Karpas-422 (cell line): ENCODE results near the gene E2F4. TPM values are rescaled to one million over a fixed set of nuclear protein-coding genes. Genes with fewer than 3 reads are reported as not detected.

Source experiments
- DNase-seq: peaks from one replicate; pipeline ENCODE4 v3.0.0-alpha.2; 2015
- H2AFZ ChIP-seq: fragments of 200-600 bp; sonication (generic); 2 replicates; pipeline ENCODE4 v1.6.1; 2014; ENCODE audit warnings: antibody characterized with exemption, low read length, mixed read lengths
- H3K27ac ChIP-seq: fragments of 200-600 bp; sonication (generic); 2 replicates; pipeline ENCODE4 v1.5.1; 2014; ENCODE audit warnings: mild to moderate bottlenecking, low read length, moderate library complexity
- H3K27me3 ChIP-seq: fragments of 200-600 bp; sonication (generic); 2 replicates; pipeline ENCODE4 v1.6.1; 2014; ENCODE audit warnings: low read length, mixed read lengths
- H3K36me3 ChIP-seq: fragments of 200-600 bp; sonication (generic); 2 replicates; pipeline ENCODE4 v1.6.1; 2014; ENCODE audit warnings: low read length, mixed read lengths; ENCODE audit not compliant: insufficient read depth
- H3K4me1 ChIP-seq: fragments of 200-600 bp; sonication (generic); 2 replicates; pipeline ENCODE4 v1.6.1; 2014; ENCODE audit warnings: mild to moderate bottlenecking, low read length, mixed read lengths
- H3K4me2 ChIP-seq: fragments of 200-600 bp; sonication (generic); 2 replicates; pipeline ENCODE4 v1.6.1; 2014; ENCODE audit warnings: low read length, low read depth, mild to moderate bottlenecking; ENCODE audit not compliant: poor library complexity, severe bottlenecking
- H3K4me3 ChIP-seq: fragments of 200-600 bp; sonication (generic); 2 replicates; pipeline ENCODE4 v1.5.1; 2014; ENCODE audit warnings: mild to moderate bottlenecking, antibody characterized with exemption, low read length, mixed read lengths
- H3K79me2 ChIP-seq: fragments of 200-600 bp; sonication (generic); 2 replicates; pipeline ENCODE4 v1.6.1; 2014; ENCODE audit warnings: mild to moderate bottlenecking, low read length, mixed read lengths
- H3K9ac ChIP-seq: fragments of 200-600 bp; sonication (generic); 2 replicates; pipeline ENCODE4 v1.6.0; 2014; ENCODE audit warnings: low read length
- H3K9me2 ChIP-seq: fragments of 200-600 bp; sonication (generic), shearing (Covaris generic); replicated peaks from 2 replicates; pipeline ENCODE4 v1.6.0; 2014; ENCODE audit warnings: mild to moderate bottlenecking, low read length, moderate library complexity; ENCODE audit not compliant: insufficient read depth
- H3K9me3 ChIP-seq: fragments of 300-700, 200-600 bp; sonication (generic); 2 replicates; pipeline ENCODE4 v1.6.1; 2014; ENCODE audit warnings: low read length, mixed read lengths
- H4K20me1 ChIP-seq: fragments of 200-600 bp; sonication (generic); 2 replicates; pipeline ENCODE4 v1.6.1; 2014; ENCODE audit warnings: mild to moderate bottlenecking, antibody characterized with exemption, low read length, low read depth; ENCODE audit not compliant: insufficient read depth
- total RNA-seq: library from RNA; depleted of rRNA; stranded (reverse); fragments of >200 nt; shearing (Covaris generic); gene quantifications from 2 replicates; pipeline ENCODE4 v1.2.3, GENCODE V29; 2014; ENCODE audit warnings: low replicate concordance

Gene E2F4
- total RNA-seq, 1 experiment from 2014 or later = 109 TPM

DNA sequence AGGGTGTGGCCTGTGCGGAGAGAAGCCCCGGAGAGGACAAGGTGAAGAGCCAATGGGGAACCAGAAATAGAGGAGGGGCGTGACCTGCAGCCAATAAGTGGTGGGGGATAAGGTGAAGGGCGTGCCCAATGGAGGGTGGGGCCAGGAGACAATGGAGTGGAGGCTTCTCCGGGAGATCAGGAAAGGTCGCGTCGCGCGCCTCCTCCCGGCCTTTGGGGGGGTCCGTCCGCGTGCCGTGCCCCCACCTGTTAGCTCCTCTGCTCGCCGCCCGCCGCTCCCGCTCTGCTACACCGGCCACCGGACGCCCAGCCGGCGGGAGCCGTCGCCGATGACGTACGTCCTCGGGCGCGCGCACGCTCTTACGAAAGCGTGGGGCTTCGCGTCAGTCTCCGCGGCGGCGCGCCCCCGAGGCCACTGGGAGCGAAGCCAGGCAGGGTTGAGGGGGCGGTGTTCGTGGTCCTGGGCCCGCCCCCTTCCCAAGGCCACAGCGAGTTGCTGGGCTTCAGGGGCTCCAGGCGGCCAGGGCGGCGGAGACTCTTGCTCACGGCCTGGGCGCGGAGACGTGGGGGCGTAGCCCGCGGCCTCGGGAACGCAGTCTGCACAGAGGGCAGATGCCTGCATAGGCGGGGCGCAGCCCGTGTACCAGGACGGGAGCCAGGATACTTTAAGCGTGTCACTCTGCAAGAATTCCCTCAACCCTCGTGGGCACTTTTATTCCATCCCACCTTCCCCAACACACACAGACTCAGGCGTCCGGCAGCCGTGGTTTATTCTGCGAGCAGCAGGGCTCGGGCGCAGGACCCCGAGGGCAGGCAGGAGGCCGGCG lies 8.1 kb upstream of the E2F4 start, which contains the start of gene MATCAP1:
TSS of gene MATCAP1 (minus strand) at position 337 of the 826 bp plus-strand sequence. CDS start 3,353 bp downstream, outside the sequence.
- peak within 1 kb of the TSS; percentile 74 for H3K9ac ChIP-seq
- peaks cover 22% of the 10 kb centered on the region for H3K4me1 ChIP-seq
- peaks cover 8% of the 10 kb centered on the region; the same call in 1 of the 2 replicates for H4K20me1 ChIP-seq
- no peaks in the 10 kb centered on the region for H3K27me3 ChIP-seq
- no peaks in the 10 kb centered on the region for H3K36me3 ChIP-seq
- no peaks in the 10 kb centered on the region for H3K9me2 ChIP-seq
- H3K27ac ChIP-seq = no peak within 1 kb of the TSS
- H2AFZ ChIP-seq = peak within 1 kb of the TSS; percentile 98
- DNase-seq = peak; percentile 98
- H3K4me2 ChIP-seq = peak within 1 kb of the TSS; percentile 94
- H3K4me3 ChIP-seq = peak within 1 kb of the TSS; percentile 79
- H3K9me3 ChIP-seq = no peaks in the 10 kb centered on the region
- H3K79me2 ChIP-seq = no peaks in the 10 kb centered on the region

- peak overlapping the region; percentile 98 for H2AFZ ChIP-seq
- peaks cover 22% of the 10 kb centered on the region for H3K4me1 ChIP-seq
- DNase-seq = peak; percentile 68
- no peaks in the 10 kb centered on the region for H3K27me3 ChIP-seq
- peak overlapping the region; percentile 94 for H3K4me2 ChIP-seq
- no peaks in the 10 kb centered on the region for H3K9me3 ChIP-seq
- no peaks in the 10 kb centered on the region for H3K9me2 ChIP-seq
- H3K79me2 ChIP-seq = no peaks in the 10 kb centered on the region
- H3K27ac ChIP-seq = no peak overlapping the region
- H3K4me3 ChIP-seq = peak overlapping the region; percentile 79
- peak overlapping the region; percentile 74 for H3K9ac ChIP-seq
- no peaks in the 10 kb centered on the region for H3K36me3 ChIP-seq
- H4K20me1 ChIP-seq = 0 out of 2 replicates have a peak, but pooled peaks cover 1% of the 10 kb centered on the region
Observed at GRCh38 chr16:67184453-67184994, 7.4 kb upstream of the E2F4 start.

- no peak overlapping the region; the same call in 1 of the 2 replicates for H3K4me3 ChIP-seq
- DNase-seq = peak; percentile 92
- H3K9ac ChIP-seq = no peak overlapping the region
- no peaks in the 10 kb centered on the region for H3K79me2 ChIP-seq
- H3K36me3 ChIP-seq = no peaks in the 10 kb centered on the region
- peak overlapping the region; percentile 94 for H3K4me2 ChIP-seq
- H4K20me1 ChIP-seq = no peaks in the 10 kb centered on the region
- H2AFZ ChIP-seq = no peak overlapping the region
- H3K27me3 ChIP-seq = no peaks in the 10 kb centered on the region
- H3K9me2 ChIP-seq = no peaks in the 10 kb centered on the region
- peaks cover 22% of the 10 kb centered on the region for H3K4me1 ChIP-seq
- H3K27ac ChIP-seq = no peak overlapping the region
- no peaks in the 10 kb centered on the region for H3K9me3 ChIP-seq
Observed at GRCh38 chr16:67184995-67185650, 6.8 kb upstream of the E2F4 start.

- Histone ChIP-seq H3K4me2 (no peak overlapping the region), H3K79me2 (no peaks in the 10 kb centered on the region), H2AFZ (no peak overlapping the region), H3K4me3 (no peak overlapping the region), H4K20me1 (no peaks in the 10 kb centered on the region), H3K9me2 (no peaks in the 10 kb centered on the region), H3K27ac (no peak overlapping the region), H3K9ac (no peak overlapping the region), H3K36me3 (no peaks in the 10 kb centered on the region), H3K4me1 (peaks cover 22% of the 10 kb centered on the region), H3K27me3 (no peaks in the 10 kb centered on the region), H3K9me3 (no peaks in the 10 kb centered on the region)
- no peak for DNase-seq
Observed at GRCh38 chr16:67185651-67186134, 6.3 kb upstream of the E2F4 start.

- no peak for DNase-seq
- Histone ChIP-seq H3K9me2 (no peaks in the 10 kb centered on the region), H3K9ac (no peak overlapping the region), H3K79me2 (no peaks in the 10 kb centered on the region), H2AFZ (no peak overlapping the region), H3K27me3 (no peaks in the 10 kb centered on the region), H3K9me3 (no peaks in the 10 kb centered on the region), H3K36me3 (no peaks in the 10 kb centered on the region), H3K4me3 (no peak overlapping the region), H3K4me1 (peaks cover 22% of the 10 kb centered on the region), H4K20me1 (no peaks in the 10 kb centered on the region), H3K27ac (no peak overlapping the region), H3K4me2 (no peak overlapping the region)
Observed at GRCh38 chr16:67186550-67186950, 5.4 kb upstream of the E2F4 start.

DNA sequence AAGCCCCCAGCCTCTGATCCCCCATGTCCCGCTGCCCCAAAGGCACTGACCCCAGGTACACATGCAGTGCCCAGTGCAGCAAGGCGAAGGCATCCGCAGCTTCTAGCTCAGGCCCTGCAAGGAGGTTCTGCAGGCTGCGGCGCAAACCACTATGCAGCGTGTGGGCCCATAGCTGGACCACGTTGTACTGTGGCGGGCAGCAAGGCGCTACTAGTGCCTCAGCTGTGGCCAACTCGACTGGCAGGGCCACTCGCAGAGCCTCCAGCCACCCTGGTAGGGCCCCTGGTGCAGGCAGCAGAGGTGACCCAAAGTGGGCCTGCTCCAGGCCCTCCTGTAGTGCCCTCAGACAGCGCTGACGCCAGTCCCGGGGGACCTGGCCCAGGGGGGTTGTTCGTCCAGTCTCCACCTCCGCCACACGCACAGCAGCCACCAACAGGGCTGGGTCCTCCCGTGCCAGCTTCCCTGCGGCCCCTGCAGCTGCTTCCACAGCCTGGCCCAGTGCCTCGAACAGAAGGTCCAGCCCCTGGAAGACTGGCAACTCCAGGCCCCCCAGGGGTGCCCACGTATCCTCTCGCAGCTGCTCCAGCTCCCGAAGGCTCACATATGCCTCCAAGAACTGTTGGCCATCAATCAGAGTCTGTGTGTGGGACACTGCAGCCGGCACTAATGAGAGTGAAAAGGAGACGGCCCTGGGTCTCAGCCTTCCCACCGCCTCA lies 4.6 kb upstream of the E2F4 start:
- H3K9ac ChIP-seq = no peak overlapping the region

DNA sequence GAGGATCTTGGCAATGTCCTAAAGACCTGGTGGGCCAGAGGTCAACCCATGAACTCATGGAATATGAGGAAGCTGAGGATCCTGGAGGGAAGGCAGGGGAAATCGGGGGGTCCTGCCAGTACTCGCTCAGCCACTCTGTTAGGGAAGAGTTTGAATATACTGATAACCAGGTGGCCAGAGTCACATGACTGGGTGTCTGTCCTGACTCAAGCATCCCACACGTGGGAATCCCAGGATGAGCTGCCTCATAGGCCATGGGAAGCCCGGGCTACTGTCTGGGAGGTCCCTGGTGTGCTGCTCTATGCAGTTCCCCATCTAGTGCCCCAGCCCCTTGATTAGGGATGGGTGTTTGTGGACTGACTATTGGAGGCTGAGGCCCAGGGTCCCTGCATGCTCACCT lies 3.6 kb upstream of the E2F4 start:
- no peaks in the 10 kb centered on the region for H3K9me2 ChIP-seq
- no peaks in the 10 kb centered on the region for H3K27me3 ChIP-seq
- H3K4me2 ChIP-seq = no peak overlapping the region
- no peak overlapping the region for H2AFZ ChIP-seq
- H3K4me1 ChIP-seq = peaks cover 16% of the 10 kb centered on the region
- H3K4me3 ChIP-seq = no peak overlapping the region
- peaks cover 12% of the 10 kb centered on the region for H4K20me1 ChIP-seq
- DNase-seq = no peak
- no peak overlapping the region for H3K9ac ChIP-seq
- H3K79me2 ChIP-seq = peaks cover 13% of the 10 kb centered on the region
- no peaks in the 10 kb centered on the region for H3K9me3 ChIP-seq
- H3K36me3 ChIP-seq = peaks cover 1% of the 10 kb centered on the region; the same call in 1 of the 2 replicates
- H3K27ac ChIP-seq = no peak overlapping the region

More for the DNA sequence above, 4.6 kb upstream of the E2F4 start:
- peaks cover 2% of the 10 kb centered on the region; the same call in 1 of the 2 replicates for H4K20me1 ChIP-seq
- peaks cover 3% of the 10 kb centered on the region for H3K79me2 ChIP-seq
- H3K4me1 ChIP-seq = peaks cover 19% of the 10 kb centered on the region
- no peak for DNase-seq
- no peak overlapping the region for H3K27ac ChIP-seq
- no peaks in the 10 kb centered on the region for H3K27me3 ChIP-seq
- no peaks in the 10 kb centered on the region for H3K9me2 ChIP-seq
- H3K9me3 ChIP-seq = no peaks in the 10 kb centered on the region
- H2AFZ ChIP-seq = no peak overlapping the region
- no peaks in the 10 kb centered on the region for H3K36me3 ChIP-seq
- H3K4me2 ChIP-seq = no peak overlapping the region
- no peak overlapping the region for H3K4me3 ChIP-seq
